Subcutaneous adipose tissue (tissue), 4 donors: Measurements from ENCODE around the gene ARHGAP10. TPM values are rescaled to one million over a fixed set of nuclear protein-coding genes. Genes with fewer than 3 reads are reported as not detected.

Source experiments
- total RNA-seq, 4 donors: library from RNA; depleted of rRNA; stranded (reverse); fragments of >200 nt; gene quantifications; one replicate each; pipeline ENCODE4 v1.1.0, GENCODE V29; 2016
- TF ChIP-seq, protein P1 (sequence below): fragments of 450-650 bp; IDR thresholded peaks from one replicate; pipeline ENCODE4 v1.5.1; 2016; ENCODE audit warnings: low read depth, mild to moderate bottlenecking, control low read depth, antibody characterized with exemption, moderate library complexity

ARHGAP10 gene
- total RNA-seq, 4 donors from 2014 or later = 77.1 to 129 (median 98.1) TPM

DNA sequence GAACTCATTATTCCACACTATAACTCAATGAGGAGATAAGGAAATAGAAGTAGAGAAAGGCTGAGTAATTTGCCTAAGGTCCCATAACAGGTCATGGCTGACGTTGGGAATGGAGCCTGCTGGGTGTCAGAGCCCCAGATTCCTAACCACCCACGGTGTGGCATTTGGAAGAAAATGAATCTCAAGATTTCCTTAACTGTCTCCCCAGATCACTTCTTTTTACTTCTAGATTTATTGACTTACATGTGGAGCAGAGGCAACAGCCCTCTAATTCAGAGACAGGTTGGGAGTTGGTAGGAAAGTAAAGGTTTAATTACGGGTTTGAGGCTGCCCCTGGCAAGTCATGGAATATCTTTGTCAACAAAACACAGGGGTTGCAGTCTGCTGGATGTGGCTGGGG is 134.0 kb downstream of the ARHGAP10 start:
- TF ChIP-seq, protein P1, sequence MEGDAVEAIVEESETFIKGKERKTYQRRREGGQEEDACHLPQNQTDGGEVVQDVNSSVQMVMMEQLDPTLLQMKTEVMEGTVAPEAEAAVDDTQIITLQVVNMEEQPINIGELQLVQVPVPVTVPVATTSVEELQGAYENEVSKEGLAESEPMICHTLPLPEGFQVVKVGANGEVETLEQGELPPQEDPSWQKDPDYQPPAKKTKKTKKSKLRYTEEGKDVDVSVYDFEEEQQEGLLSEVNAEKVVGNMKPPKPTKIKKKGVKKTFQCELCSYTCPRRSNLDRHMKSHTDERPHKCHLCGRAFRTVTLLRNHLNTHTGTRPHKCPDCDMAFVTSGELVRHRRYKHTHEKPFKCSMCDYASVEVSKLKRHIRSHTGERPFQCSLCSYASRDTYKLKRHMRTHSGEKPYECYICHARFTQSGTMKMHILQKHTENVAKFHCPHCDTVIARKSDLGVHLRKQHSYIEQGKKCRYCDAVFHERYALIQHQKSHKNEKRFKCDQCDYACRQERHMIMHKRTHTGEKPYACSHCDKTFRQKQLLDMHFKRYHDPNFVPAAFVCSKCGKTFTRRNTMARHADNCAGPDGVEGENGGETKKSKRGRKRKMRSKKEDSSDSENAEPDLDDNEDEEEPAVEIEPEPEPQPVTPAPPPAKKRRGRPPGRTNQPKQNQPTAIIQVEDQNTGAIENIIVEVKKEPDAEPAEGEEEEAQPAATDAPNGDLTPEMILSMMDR = no peak

DNA sequence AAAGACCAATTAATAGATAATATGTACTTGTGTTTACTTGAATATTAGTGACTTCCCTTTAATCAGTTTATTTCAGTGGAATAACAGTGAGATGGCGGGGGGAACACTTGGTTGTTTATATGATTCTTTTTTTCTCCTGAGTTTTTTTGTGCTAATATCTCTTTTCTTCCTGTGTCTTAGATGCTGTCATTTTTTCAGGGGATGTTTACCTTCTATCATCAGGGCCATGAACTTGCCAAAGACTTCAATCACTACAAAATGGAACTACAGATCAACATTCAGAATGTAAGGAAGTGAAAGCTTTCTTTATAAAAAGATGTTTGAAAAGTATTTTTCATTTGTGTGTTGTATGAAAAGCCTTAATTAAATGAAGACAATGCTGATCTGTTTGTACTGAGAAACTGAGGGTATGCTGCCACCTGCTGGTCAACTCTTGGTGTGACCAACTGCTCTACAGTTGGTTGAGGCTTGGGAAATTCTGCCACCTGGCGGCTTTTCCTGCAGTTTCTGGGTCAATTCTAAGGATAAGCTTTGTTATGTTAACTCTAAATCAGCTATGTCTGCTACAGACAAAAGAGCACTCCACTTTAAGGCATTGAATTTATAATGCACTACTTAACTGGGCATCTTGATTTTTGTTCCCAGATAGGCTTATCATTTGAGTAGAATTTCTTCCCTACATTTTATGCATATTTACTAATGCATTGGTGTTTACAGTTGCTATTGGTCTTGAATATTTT is 134.8 kb downstream of the ARHGAP10 start:
- TF ChIP-seq, protein P1 = no peak

DNA sequence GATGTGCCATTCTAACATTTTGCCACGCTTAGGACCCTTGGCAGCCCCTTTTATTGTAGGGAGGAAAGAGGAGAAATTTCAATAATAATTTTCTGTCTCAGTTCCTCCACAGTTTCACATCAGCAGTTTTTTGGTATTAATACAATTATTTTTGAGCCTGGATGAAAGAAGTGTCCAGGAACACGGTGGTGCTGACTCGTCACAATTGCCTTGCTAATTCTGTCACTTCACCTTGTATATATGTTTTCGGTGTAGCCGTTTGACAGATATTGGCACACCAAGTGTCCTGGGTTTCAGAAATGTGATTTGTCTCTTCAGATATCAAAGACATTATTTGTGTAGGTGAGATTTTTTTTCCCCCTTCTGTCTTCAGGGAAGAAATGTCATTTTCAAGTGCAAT is 142.2 kb downstream of the ARHGAP10 start:
- TF ChIP-seq, protein P1 = no peak

DNA sequence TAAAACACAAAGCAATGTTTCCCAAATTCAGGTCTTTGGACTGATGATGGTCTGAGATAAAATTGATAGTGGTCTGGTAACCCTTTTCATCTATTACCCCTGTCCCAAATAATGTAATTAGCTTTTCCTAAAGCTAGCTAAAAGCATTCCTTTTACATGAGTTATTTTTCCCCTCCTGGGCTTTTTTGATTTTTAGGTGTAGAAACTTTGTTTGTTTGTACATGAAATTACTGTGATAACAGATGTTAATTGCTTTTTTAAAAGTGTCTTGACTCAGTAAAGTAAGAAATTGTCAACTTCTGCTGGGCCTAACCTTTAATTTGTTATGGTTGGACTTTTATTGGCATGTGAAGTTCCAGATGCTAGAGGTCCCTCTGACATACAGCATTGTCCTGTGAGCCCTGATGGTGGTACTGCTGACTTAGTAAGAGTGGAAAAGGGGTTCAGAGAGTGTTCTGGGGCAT is 145.5 kb downstream of the ARHGAP10 start:
- TF ChIP-seq, protein P1 = no peak

DNA sequence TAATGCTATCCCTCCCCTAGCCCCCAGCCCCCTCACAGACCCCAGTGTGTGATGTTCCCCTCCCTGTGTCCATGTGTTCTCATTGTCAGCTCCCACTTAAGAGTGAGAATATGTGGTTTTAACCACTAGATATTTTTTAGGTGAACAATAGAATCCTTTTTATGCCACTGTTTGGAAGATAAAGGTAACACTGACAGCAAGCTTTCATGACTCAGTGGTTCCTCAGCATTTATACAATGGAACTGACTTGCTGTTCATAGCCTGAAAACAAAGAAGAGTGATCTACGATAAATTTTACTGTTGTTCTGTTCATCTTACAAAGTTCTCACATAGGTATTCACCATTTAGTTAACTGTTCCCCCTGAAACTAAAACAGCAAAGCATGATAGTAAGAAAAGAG is 147.8 kb downstream of the ARHGAP10 start:
- TF ChIP-seq, protein P1 = no peak

DNA sequence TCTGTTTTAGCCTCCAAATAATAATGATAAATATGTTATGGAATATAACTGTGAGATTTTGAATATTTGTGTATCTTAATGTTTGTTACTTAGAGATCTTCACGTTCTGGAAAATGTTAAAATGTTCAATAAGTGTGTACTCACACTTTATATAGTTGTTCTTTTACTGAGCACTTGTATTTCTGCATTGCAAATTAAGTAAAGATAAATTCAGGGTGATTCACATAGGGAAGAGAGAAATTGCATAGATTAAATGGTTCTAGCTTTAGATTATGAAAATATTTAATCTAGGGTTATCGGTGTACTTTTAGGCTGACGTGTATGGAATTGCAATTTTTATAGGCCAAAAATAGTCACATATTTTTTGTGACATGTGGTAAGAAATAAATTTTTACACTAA is 148.6 kb downstream of the ARHGAP10 start:
- TF ChIP-seq, protein P1 = no peak

DNA sequence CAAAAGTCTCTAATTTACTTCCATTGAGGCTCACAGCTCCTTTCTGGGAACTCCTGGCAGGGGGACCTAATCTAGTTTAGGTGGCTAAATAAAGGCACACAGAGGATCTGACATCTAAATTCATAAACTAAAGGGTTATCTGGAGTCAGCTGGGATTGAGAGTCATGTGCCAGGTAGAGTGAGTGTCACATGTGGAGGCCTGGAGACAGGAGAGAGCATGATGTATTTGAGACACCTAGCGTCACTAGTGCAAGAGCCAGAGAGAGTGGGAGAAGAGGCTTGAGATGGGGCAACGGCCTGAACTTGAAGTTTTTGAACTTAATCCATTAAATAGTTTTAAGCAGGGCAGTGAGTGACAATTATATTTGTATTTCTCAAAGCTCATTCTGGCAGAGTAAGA is 152.6 kb downstream of the ARHGAP10 start:
- TF ChIP-seq, protein P1 = no peak
